Left lung (tissue), 10 donors: ENCODE results near the gene ZNF609. TPM values are rescaled to one million over a fixed set of nuclear protein-coding genes. Genes with fewer than 3 reads are reported as not detected.

Source experiments
- ATAC-seq: fragments of 200-7000 bp; cut with Tn5 transposase; one replicate; pipeline ENCODE4 v1.9.1; 2020; ENCODE audit warnings: moderate library complexity
- DNase-seq, 4 donors: peaks; one replicate each; pipeline ENCODE4 v3.0.0-alpha.2; 2013 to 2020
- H3K27ac ChIP-seq, 2 donors: fragments of 200-600 bp; sonication (generic) in 1 of 2; one replicate each; pipeline versions ENCODE4 v1.5.0 to v1.8.0; 2020 to 2021
- H3K27me3 ChIP-seq, 2 donors: fragments of 200-600 bp; sonication (generic) in 1 of 2; one replicate each; pipeline versions ENCODE4 v1.5.0 to v1.8.0; 2020 to 2021
- H3K36me3 ChIP-seq, 2 donors: fragments of 200-600 bp; sonication (generic) in 1 of 2; one replicate each; pipeline versions ENCODE4 v1.5.0 to v1.8.0; 2020 to 2021
- H3K4me1 ChIP-seq, 2 donors: fragments of 200-600 bp; one replicate each; pipeline ENCODE4 v1.8.0; 2021
- H3K4me3 ChIP-seq, 2 donors: fragments of 200-600 bp; sonication (generic) in 1 of 2; one replicate each; pipeline versions ENCODE4 v1.5.0 to v1.8.0; 2020 to 2021; ENCODE audit warnings: mild to moderate bottlenecking in 1 of 2
- H3K9me3 ChIP-seq, 2 donors: fragments of 200-600 bp; sonication (generic) in 1 of 2; one replicate each; pipeline versions ENCODE4 v1.5.0 to v1.8.0; 2020 to 2021
- CTCF ChIP-seq, 2 donors: fragments of 200-600 bp; sonication (generic) in 1 of 2; IDR thresholded peaks; one replicate each; pipeline versions ENCODE4 v1.5.0 to v1.8.0; 2021; ENCODE audit warnings: antibody characterized with exemption in 2 of 2
- intact Hi-C, 2 donors: fragments of 100-400 bp; cut with DNase I; formaldehyde crosslinking; loops; one replicate each; pipeline versions ENCODE4 v1.11.2 to v1.14.2; 2022
- polyA plus RNA-seq, 6 donors: library from polyadenylated mRNA; unstranded; fragments of 120-200 nt; gene quantifications; one replicate each; pipeline ENCODE4 v1.2.1, GENCODE V29; 2013; ENCODE audit not compliant: insufficient read length in 6 of 6
- total RNA-seq, 2 donors: library from RNA; stranded (reverse); fragmentation: NEBNext Ultra II Directional; extraction: Animal tissue kit (Norgen Biotek cat#: 25700); gene quantifications; one replicate each; pipeline ENCODE4 v1.2.1, GENCODE V29; 2021
- donor health status: DM: no; HTN: yes; CAD: no.
- donor health status: DM: no; HTN: no; CAD: no.

Gene ZNF609
- total and polyA plus RNA-seq, 8 donors: 31.9 to 37.4 (median 36.7) TPM

GRCh38 chr15:64530472-64530871, 70.1 kb downstream of the ZNF609 start:
- no peaks in the 10 kb centered on the region for H3K27me3 ChIP-seq
- H3K36me3 ChIP-seq: no peaks in the 10 kb centered on the region
- H3K27ac ChIP-seq: no peak overlapping the region
- no peak for TF ChIP-seq CTCF (IDR thresholded peaks at IDR 0.05)
- no peaks in the 10 kb centered on the region for H3K9me3 ChIP-seq
- intact Hi-C loops: no loop called here
- no peak for ATAC-seq
- H3K4me3 ChIP-seq: no peak overlapping the region
- peaks cover 0 to 13% of the 10 kb centered on the region in 2 donors for H3K4me1 ChIP-seq
- DNase-seq: no peak

- intact Hi-C loops: no loop called here
- TF ChIP-seq CTCF (IDR thresholded peaks at IDR 0.05): no peak
- Histone ChIP-seq H3K27ac (no peak overlapping the region), H3K4me1 (peaks cover 0 to 16% of the 10 kb centered on the region in 2 donors), H3K9me3 (no peaks in the 10 kb centered on the region), H3K36me3 (no peaks in the 10 kb centered on the region), H3K27me3 (no peaks in the 10 kb centered on the region), H3K4me3 (no peak overlapping the region)
- DNase-seq: no peak
- no peak for ATAC-seq
Observed at GRCh38 chr15:64530918-64531317, 70.5 kb downstream of the ZNF609 start.

- Histone ChIP-seq H3K27ac (no peak overlapping the region), H3K27me3 (no peaks in the 10 kb centered on the region), H3K9me3 (no peaks in the 10 kb centered on the region), H3K4me3 (no peak overlapping the region), H3K4me1 (peaks cover 3 to 19% of the 10 kb centered on the region in 2 donors), H3K36me3 (no peaks in the 10 kb centered on the region)
- DNase-seq (peak in 1 of 4 donors; percentile 44), ATAC-seq (peak; percentile 17)
- intact Hi-C loops: no loop called here
- no peak for TF ChIP-seq CTCF (IDR thresholded peaks at IDR 0.05)
Observed at GRCh38 chr15:64532521-64533315, 72.3 kb downstream of the ZNF609 start.

GRCh38 chr15:64535460-64536243, 75.3 kb downstream of the ZNF609 start:
- ATAC-seq: peak; percentile 38
- no peak for TF ChIP-seq CTCF (IDR thresholded peaks at IDR 0.05)

GRCh38 chr15:64536244-64536836, 76.0 kb downstream of the ZNF609 start:
- intact Hi-C loops: no loop called here
- H3K27ac ChIP-seq: peak overlapping the region in 1 of 2 donors; percentile 18
- peak; percentile 83 for ATAC-seq

More at GRCh38 chr15:64535460-64536243, 75.3 kb downstream of the ZNF609 start:
- no peak for DNase-seq
- Histone ChIP-seq H3K4me1 (peaks cover 3 to 18% of the 10 kb centered on the region in 2 donors), H3K9me3 (no peaks in the 10 kb centered on the region), H3K27me3 (no peaks in the 10 kb centered on the region), H3K4me3 (no peak overlapping the region), H3K36me3 (no peaks in the 10 kb centered on the region), H3K27ac (peak overlapping the region in 1 of 2 donors; percentile 18)
- intact Hi-C loops: no loop called here

More at GRCh38 chr15:64536244-64536836, 76.0 kb downstream of the ZNF609 start:
- H3K9me3 ChIP-seq: no peaks in the 10 kb centered on the region
- DNase-seq: no peak
- H3K4me3 ChIP-seq: no peak overlapping the region
- no peak for TF ChIP-seq CTCF (IDR thresholded peaks at IDR 0.05)
- peaks cover 3 to 18% of the 10 kb centered on the region in 2 donors for H3K4me1 ChIP-seq
- H3K27me3 ChIP-seq: no peaks in the 10 kb centered on the region
- no peaks in the 10 kb centered on the region for H3K36me3 ChIP-seq
